HG03575 (cell line): ENCODE measurements around the gene PRRX1.

ENCODE experiments used
- ATAC-seq: cut with Tn5 transposase; IDR thresholded peaks from one replicate; pipeline ENCODE4 v1.9.1; 2021; ENCODE audit not compliant: unreplicated experiment, insufficient number of reproducible peaks, low FRiP score; ENCODE audit errors: extremely low read depth

The PRRX1 gene

GRCh38 chr1:170662561-170663403 is 1.1 kb upstream of the PRRX1 start:
- no peak for ATAC-seq

- ATAC-seq = no peak
These were observed 383 bp upstream of the PRRX1 start for GRCh38 chr1:170663404-170664092.

- ATAC-seq = no peak
These were observed 1.1 kb downstream of the PRRX1 start for GRCh38 chr1:170664828-170665612.

GRCh38 chr1:170665629-170666028 is 1.7 kb downstream of the PRRX1 start:
- no peak for ATAC-seq

- no peak for ATAC-seq
These were observed 2.8 kb downstream of the PRRX1 start for GRCh38 chr1:170666541-170667254.

- ATAC-seq = no peak
These were observed 4.5 kb downstream of the PRRX1 start for GRCh38 chr1:170668209-170669106.

GRCh38 chr1:170669107-170669445 is 5.1 kb downstream of the PRRX1 start:
- no peak for ATAC-seq

- ATAC-seq = no peak
These were observed 5.9 kb downstream of the PRRX1 start for GRCh38 chr1:170669586-170670530.

GRCh38 chr1:170670802-170671628 is 7.1 kb downstream of the PRRX1 start:
- ATAC-seq = no peak

- ATAC-seq = no peak
These were observed 7.7 kb downstream of the PRRX1 start for GRCh38 chr1:170671629-170671963.

- ATAC-seq = no peak
These were observed 8.4 kb downstream of the PRRX1 start for GRCh38 chr1:170672316-170672715.

- no peak for ATAC-seq
These were observed 10.3 kb downstream of the PRRX1 start for GRCh38 chr1:170674239-170674638.

- no peak for ATAC-seq
These were observed 11.1 kb downstream of the PRRX1 start for GRCh38 chr1:170674986-170675385.

- no peak for ATAC-seq
These were observed 11.9 kb downstream of the PRRX1 start for GRCh38 chr1:170675865-170676264.

- no peak for ATAC-seq
These were observed 12.7 kb downstream of the PRRX1 start for GRCh38 chr1:170676628-170677027.

- no peak for ATAC-seq
These were observed 14.2 kb downstream of the PRRX1 start for GRCh38 chr1:170678027-170678600.
